ENCODE data around the gene ARX.

ARX gene

DNA sequence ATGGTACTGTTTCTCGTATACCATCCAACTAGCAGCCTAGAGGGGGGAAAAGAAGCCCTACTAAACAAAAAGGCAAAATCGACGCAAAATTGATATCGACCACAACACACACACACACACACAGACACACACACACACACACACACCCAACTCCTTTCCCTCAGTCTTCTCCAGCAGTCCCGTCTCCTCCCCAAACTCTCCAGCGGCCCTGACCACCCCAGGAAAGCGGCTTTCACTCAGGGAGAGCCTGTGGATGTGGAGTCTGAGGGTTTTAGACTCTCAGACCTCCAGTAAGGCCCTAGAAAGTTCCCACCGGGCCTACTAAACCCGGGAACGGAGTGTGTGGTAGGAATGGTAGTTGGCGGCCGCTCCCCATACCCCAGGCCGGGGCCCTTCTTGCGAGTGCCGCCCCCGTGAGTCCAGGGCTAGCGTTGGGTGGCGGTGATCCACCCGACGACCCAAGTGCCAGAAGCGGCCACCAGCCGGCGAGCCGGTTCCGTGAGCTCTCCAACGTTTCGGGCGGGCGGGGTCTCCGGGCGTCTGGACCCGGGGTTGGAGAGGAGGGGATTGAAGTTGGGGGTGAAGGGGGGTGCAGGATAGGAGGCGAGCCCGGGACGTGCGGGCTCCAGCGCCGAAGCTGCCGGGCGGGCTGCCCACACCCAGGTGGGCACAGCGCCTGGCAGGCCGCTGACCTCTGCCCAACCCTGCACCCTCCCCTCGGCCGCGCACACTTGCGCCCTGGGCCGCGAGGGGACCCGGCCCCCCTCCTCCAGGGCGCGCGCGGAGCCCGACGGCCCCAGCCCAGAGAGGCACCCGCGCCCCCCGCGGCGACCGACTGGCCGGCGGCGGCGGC lies 13.7 kb downstream of the ARX start:
- no peak for DNase-seq (ENCODE audit: low spot score)

DNA sequence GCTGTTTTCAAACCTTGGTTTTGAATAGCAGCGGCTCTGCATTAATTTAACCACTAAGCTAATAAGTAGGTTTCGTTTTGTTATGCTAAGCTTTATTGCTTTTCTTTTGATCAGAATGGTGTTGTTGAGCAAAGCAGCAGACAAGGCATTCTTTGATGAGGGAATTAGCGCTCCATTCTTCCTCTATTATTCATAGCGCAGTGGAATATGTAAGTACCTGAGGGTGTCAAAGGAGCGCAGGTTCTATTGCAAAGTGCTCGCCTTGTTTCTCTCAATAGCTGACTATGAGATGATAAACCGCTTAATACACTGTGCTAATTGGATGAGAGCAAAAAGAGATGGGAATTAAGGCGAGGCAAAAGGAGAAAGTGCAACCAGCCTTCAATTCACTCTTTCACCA lies 16.3 kb downstream of the ARX start:
- DNase-seq (ENCODE audit: low spot score), result no peak

DNA sequence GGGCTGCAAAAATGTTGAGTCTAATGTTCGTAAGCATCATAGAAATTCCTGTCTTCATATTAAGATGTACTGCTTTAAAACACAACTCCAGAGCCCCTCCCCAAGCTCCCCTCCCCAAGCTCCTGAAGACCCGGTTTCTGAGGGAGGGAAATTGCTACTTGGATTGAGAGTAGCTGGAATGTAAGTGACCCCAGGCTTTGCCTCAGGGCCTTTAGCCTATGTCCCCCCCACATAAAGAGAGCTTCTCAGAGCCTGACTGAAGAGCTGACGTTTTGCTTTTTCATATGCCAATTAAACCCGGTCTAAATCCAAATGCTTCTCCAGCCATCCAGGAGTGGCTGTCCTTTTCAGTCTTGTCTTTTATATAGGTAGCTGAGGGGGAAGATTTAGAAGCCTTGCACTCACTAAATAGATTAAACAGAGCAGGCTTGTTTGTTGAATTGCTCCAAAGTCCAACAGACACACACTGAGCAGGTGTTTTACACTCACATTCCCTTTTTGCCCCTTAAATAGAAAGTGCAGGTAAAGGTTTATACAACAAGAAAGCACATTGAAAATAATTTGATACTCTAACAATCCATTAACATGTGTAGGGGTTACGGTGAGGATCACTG lies 19.6 kb downstream of the ARX start:
- DNase-seq (ENCODE audit: low spot score), result no peak

DNA sequence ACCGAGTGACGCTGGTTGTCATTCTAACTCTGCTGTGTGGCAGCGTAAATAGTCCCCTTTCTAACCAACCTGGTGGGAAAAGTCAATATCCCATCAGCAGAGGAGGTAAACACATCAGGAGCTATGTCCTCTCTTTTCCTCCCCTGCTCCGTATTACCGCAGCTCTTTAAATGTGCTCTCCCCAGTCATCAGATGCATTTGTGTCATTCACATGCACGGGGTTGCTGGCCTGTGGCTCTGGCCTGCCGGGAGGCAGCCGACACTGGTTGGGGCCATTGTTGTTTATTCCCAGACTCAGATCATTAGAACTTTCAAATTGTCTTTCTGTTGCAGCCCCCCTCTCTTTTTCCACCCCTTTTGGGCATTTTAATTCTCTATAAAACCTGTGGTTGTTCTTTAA lies 21.9 kb downstream of the ARX start:
- no peak for DNase-seq (ENCODE audit: low spot score)

DNA sequence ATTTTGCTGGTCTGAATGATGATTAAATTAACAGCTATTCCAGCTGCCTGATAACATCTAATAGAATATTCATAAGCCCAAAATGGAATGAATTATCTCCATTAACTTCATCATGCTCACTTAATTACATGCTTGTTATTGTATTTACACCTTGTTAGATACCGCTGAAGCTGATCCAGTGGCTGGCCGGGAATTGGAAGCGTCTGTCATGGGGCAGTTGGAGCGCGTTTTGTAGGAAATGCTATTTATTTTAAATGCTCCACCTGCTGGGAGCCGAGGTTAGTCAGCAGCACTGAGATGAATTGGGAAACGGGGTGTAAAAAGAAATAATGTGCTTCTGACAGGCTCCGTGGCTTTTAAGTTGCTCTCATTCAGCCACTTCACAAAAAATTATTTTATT lies 25.2 kb downstream of the ARX start:
- no peak for DNase-seq (ENCODE audit: low spot score)

DNA sequence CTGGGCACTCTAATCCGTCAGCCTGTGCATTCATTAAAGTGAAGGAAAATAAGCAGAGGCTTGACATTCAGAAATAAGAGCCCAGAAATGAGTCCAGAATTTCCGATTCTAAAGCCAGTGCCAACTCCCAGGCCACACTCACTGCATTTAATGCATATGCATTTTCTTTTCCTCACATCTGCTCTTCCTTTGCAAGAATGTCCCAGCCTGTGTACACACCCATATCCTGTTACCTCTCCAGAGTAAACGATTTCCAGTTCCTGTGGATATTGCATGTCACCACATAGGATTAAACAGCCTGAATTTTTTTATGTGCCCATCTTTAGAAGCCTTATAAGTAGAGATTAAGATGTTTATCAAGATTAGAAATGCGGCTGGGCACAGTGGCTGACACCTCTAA lies 27.5 kb downstream of the ARX start:
- no peak for DNase-seq (ENCODE audit: low spot score)

DNA sequence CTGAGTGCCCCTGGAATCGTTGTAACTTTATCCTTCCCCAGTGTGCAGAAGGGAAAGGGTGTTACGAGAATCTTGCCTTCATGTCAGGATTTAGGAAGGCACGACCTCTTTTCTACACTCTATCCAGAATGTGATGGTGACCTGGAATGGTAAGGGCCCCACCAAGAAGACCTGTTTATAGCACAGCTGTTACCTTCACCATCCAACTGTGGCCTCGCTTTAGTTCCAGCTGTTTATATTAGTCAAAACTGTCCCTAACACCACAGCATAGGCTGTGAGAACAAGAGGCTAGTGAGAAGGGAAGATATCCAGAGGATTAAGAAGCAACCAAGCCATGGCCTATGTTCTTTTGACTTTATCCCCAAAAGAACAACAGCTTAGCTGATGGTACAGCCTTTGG lies 28.0 kb downstream of the ARX start:
- no peak for DNase-seq (ENCODE audit: low spot score)

DNA sequence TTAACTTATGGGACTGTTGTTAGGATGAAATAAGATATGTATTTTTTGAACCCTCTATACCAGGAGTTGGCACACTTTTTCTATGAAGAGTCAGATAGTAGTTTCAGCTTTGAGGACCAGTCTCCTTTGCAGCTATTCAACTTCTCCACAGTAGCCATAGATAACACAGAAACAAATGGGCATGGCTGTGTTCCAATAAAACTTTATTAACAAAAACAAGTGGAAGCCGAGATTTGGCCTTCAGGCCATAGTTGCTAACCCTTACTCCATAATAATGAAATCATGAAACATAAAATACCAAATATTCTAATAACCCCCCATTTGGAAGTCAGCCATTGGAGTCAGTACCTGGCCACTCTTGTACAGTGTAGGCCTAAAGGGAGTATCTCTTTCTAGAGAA lies 30.6 kb downstream of the ARX start:
- DNase-seq (ENCODE audit: low spot score), result no peak

DNA sequence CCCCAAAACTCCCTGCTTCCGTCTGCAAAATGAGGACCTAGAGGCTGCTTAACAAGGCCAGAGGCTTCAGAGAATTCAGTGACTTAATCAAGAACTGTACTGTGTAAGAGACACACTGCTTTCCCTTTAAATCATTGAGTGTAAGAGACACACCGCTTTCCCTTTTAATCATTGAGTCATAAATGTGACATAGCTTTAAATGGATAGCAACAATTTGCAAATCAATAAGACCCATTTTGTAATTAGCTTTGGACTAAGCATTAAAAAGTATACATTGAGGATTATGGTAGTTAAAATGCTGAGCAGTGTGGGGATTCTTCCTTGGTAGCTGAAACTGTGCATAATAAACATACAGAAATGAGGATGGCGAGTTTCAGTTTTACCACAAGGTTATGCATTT lies 31.8 kb downstream of the ARX start:
- no peak for DNase-seq (ENCODE audit: low spot score)

DNA sequence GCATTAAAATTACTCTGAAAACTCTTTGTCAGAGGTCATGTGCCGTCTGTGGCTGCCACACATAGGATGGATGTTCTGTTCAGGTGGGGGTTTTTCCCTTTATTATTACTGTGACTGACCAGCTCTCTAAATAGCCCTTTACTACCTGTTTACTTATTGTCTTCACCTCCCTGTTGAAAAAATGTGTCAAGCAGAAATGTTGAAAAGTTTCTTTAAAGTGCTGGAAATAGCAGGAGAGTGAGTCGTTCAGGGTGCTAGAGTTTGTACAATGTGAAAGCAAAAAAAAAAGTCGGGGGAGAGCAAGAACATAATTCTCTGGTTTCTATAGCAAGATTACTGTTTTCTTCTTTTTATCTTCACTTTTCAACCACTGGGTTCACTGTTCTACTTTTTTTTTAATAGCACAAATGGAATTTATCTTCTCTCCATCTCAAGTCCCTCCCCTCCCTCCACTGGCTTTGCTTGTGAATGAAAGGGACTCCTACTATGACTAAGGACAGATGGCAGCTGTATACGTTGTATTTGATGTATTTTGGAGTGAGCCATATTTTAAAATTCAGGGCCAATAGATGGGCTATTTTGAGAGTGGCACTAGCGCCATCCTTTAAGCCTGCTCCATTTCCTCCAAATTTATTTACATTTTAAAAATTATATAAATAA lies 33.3 kb downstream of the ARX start:
- no peak for DNase-seq (ENCODE audit: low spot score)

DNA sequence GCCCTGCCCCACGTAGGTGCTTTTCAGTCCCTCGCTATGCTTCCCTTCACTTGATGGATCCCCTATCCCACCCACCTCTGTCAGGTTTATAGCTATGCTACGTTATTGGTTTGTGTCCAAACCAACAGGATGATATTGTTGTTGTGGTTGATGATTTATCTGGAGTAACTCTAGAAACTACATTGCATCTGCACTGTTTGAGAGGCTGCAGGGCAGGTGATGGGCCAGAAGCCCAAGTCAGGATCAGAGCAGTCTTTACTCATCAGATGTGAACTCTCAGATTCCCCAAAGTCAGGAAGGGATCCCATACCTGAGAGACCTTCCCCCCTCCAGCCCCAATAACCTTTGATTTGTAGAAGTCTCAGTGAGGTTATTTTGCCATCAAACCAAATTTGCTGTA lies 34.7 kb downstream of the ARX start:
- no peak for DNase-seq (ENCODE audit: low spot score)

DNA sequence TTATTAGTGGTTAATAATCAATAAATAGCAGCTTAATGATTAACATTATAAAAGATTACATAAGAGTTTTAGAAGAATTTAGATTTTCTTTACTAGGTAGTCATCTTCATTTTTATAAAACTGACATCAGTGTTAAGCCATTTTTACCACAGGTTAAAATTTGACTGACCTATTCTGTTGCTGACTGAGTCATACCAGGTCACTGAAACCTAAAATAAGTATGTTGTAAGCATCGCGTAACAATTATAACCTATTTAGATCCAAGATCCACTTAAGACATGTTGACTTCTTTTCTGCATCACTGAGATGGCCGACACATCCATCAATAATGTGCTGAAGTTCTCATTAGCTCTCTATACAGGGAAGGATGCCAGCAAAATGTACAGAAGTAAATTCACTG lies 36.7 kb downstream of the ARX start:
- DNase-seq (ENCODE audit: low spot score), result no peak

DNA sequence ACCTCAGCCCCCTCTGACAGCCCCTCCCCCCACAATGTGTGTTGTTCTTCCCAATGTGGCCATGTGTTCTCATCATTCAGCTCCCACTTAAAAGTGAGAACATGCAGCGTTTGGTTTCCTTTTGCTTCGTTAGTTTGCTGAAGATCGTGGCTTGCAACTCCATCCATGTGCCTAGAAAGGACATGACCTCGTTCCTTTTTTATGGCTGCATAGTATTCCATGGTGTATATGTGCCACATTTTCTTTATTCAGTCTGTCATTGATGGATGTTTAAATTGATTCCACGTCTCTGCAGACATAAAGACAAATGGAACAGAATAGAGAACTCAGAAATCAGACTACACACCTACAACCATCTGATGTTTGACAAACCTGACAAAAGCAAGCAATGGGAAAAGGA lies 46.0 kb downstream of the ARX start:
- DNase-seq (ENCODE audit: low spot score), result no peak

DNA sequence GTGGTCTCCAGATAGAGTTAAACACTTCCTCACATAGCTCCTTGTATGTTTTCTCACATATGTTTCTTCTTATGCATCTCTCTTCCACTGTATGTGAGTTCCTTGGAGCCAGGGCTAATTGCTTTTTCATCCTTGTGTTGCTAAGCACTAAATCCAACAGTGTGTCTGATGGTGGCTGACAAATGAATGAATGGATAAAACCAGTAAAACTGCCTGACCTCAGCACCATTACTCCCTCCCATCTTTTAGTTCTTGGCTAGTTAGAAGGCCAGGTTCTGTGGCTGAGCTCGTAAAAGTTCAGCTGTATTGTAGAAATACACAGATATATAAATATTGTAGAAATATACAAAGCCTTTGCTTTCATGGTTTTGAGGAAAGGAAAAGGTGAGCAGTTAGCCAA lies 50.4 kb downstream of the ARX start:
- DNase-seq (ENCODE audit: low spot score), result no peak

DNA sequence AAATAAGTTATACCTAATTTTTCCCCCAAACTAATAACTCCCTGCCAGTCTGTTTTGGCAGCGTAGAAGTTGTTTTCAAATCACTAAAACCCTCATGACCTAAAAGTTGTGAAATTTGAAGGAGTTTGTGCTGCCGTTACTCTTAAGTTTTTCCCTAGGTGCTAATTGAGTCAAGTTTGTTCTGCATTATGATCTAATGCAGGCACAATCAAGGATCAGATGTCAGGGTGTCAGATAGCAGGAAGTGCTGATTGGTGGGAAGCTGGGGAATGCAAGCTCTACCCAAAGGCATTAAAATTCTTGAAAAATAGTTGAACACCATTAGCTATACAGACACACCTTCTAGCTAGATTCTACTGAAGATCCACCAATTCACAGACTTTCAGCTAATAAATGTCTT lies 51.9 kb downstream of the ARX start:
- peak; percentile 29 for DNase-seq (ENCODE audit: low spot score)

DNA sequence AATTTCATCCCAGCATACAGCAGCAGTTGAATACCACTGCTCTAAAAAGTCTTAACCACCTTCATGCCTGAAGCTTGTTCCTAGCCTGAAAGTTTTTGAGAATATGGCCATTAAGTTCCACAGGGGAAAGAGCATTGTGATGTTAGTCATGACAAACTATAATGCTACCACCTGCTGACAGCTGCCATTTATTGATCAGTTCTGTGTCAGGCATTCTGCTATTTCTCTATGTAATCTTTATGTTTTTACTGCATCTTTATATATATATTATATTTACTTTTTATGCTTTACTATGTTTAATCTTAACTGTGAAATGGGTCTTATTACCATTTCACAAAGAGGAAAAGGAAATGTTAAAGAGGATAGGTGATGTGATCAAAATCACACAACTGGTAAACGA lies 54.0 kb downstream of the ARX start:
- no peak for DNase-seq (ENCODE audit: low spot score)

DNA sequence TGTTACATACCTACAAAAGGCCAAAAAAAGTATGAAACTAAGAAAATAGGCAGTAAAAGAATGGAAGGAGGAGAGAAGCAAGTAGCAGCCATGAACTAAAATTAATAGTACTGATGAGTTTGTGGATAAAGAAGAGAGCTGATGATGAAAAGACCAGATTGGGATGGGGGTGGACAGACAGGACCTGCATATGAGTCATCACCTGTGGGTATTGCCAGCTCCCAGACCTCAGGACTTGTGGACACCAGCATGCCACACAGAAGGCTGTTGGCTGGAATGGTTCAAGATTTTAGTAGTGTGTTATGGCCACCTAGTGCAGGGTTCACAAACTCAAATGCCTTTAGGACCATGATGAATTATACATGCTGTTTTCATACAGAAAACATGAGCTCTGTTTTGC lies 58.9 kb downstream of the ARX start:
- no peak for DNase-seq (ENCODE audit: low spot score)

DNA sequence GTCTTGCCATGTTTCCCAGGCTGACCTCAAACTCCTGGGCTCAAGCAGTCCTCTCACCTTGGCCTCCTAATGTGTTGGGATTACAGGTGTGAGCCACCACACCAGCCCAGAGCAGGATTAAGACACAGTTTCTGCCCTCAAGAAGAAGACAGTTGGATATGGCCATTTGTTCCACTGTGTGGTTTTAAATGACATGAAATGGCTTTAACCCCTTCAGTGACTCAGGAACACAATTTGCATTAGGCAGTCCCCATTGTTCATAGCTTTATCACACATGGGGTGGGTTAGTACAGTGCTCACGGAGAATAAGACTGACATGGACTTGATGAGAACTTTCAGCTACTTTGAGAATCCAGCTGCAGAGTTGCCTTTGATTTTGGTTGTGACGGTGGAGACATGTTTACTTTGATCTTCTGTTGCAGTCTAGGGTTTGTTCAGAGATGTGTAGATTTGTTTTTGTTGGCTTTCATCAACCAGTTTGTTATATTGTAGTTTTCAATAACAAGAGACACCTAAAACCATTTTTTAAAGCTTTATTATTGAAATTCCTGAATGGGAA lies 60.3 kb downstream of the ARX start:
- DNase-seq (ENCODE audit: low spot score), result no peak

DNA sequence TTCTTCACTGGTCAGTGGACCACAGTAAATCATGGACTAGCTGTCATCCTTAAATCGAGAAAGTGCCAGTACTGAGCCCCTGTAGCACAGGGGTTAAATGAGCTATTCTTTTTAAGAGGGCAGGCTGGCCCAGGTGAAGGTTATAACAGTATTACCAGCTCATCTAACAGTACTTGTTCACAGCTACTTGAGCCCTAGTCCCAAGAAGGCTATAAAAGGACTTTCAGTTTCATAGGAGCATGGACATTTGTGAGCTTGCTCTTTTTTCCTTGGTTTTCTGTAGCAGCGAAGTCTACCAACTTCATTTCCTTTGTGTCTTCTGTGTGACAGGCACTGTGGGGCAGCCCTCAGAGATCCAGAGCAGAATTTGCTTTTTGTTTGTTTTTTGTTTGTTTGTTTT lies 61.0 kb downstream of the ARX start:
- no peak for DNase-seq (ENCODE audit: low spot score)
